Ureter (tissue), 1 donor: ENCODE results near the gene TMEM252. TPM values are rescaled to one million over a fixed set of nuclear protein-coding genes. Genes with fewer than 3 reads are reported as not detected.

Experiments
- DNase-seq: peaks from one replicate; pipeline ENCODE4 v3.0.0-alpha.2; 2020; ENCODE audit warnings: low spot score
- total RNA-seq: library from RNA; stranded (reverse); gene quantifications from one replicate; pipeline ENCODE4 v1.2.4, GENCODE V29; 2023
- donor health status: DM: yes; HTN: yes; CAD: no.

TMEM252 gene, protein sequence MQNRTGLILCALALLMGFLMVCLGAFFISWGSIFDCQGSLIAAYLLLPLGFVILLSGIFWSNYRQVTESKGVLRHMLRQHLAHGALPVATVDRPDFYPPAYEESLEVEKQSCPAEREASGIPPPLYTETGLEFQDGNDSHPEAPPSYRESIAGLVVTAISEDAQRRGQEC
- total RNA-seq, result not detected

DNA sequence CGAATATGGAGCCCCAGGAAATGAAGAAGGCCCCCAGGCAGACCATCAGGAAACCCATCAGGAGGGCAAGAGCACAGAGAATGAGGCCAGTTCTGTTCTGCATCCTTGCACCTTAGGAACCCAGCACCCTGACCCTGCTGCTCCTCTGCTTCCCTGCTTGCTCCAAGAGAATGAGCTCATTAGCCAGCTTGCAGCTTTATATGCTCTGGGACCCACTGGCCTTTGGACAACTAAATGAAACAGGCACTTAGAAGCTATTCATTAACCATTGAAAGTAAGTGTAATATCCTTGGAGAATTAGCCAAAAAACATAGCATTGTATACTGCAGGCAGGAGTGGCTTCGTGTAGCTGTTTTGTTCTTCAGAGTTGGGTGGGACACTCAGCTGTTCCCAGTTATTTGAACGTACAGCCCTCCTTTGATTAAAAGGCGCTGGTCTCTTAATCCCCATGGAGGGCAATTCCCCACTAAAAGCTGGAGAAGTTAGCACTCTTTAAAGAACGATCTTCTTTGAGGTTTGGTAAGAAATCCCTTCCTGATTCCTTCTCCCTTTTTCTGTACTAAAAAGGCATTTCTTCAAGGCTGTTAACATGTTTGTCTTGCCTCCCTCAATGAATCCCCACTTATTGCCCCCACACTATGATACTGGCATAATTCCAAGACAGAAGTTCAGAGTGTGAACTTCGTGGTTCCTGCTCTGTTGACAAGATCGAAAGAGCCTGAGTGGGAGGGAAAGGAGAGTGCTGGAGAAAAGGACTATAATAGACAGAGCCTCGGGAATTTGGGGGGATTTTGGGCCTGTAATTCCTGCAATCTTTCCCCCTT, at the start of gene TMEM252:
Gene TMEM252 (minus strand): TSS at position 172 of the 824 bp plus-strand sequence. CDS start 69 bp downstream, at position 103.
- no peak for DNase-seq

DNA sequence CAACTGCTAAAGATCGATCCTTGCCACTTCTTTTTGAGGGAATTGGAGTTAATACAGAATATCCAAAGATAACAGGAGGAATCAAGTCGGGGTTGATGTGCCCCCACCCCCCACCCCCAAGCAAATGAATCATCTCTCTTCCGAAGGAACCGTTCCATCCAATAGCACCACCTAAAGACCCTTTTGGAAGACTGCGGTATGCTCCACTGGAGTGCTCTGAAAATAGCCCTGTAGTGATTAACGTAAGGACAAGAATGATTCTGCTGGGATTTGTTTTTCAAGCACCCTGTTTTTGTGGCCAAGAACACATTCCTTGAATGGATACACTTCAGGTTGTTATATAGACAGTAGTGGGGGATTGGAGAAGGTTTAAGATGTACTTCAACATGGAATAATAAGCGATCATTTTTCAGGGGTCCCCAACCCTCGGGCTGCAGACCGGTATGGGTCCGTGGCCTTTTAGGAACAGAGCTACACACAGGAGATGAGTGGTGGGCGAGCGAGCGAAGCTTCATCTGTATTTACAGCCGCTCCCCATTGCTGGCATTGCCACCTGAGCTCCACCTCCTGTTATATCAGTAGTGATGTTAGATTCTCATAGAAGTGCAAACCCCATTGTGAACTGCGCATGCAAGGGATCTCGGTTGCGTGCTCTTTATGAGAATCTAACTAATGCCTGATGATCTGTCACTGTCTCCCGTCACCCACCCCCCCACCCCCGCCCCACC, 44.5 kb upstream of the TMEM252 start:
- no peak for DNase-seq

DNA sequence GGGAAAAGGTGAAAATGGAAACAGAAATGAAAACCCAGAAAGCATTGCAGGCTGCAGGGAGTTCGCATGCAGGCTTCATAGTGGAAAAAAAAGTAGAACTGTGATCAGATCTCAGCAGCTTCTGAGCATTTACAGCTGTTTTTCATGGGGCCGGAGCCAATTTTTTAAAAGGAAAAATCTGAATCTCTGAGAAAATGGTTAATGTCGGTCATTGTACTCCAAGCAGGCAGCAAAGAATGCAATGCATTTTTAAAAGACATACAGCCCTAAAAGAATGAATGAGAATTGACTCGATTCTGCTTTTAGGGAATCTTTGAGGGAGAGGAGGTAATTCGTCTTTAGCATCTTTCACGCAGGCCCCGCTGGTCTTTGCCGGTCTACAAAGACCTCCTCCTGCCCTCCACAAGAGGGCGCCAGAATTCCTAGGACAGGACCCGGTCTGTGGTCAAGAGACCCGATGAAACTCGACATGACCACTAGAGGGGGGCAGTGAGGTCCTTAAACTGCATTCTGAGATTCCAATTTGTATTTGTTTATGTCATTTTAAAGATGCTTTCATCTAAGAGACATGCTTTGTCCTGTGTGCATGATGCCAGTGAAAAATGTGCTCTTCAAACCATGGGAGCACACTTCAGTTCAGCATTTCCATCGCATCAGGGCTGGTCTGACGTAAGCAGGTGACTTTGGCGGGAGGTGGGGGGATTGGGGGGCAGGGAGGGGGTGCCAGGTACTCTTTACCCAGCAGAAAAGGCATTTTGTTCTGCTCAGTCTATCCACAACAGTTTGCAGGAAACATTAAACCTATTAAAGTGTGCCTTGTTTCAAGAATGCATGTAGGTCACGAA, 43.7 kb upstream of the TMEM252 start:
- DNase-seq, result peak; percentile 88

DNA sequence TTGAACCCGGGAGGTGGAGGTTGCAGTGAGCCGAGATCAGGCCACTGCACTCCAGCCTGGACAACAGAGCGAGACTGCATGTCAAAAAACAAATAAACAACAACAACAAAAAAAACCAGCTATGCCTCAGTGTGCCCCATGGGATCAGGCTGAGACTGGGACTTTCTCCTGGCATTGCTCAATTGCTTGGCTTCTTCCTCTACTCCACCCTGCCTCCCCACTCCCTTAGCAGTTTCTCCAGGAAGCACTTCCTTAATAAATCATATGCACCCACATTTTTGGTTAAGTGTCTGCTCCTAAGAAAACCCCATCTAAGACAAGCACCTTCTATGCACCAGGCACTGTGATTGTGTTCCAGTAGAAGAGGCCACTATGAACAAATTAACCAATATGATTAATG, 41.0 kb upstream of the TMEM252 start:
- no peak for DNase-seq

- DNase-seq, result no peak
These were observed 37.3 kb upstream of the TMEM252 start for GRCh38 chr9:68577774-68578591.

DNA sequence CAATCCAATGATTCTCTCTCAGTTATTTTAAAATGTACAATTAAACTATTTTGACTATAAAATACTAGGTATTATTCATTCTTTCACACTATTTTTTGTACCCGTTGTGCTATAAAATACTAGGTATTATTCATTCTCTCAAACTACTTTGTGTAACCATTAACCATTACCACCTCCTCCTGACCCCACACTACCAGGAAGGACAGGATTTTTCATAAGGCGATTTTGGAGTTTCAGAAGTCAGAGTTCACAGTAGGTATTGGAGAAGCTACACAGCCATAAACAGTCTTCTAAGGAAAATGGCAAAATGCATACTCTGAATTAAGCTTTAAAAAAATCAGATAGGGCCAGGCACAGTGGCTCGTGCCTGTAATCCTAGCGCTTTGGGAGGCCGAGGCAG, 35.1 kb upstream of the TMEM252 start:
- DNase-seq, result no peak

DNA sequence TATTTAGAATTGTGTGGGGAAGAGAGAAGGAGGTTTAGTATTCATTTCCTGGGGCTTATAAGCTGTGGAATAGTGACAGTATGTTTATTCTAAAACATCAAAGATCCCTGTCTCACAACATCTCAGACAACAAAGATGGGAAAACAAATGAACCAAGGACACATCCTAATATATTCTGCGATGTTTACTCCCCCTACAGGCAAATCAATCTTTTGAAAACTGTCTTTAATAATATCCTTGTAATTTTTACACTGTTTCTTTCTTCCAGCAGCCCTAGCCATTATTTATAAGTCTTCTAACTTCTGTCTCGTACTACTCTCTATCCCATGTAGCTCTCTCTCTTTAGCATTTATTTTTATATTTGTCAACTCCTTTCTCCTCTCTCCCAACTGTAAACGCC, 33.5 kb upstream of the TMEM252 start:
- DNase-seq, result no peak

DNA sequence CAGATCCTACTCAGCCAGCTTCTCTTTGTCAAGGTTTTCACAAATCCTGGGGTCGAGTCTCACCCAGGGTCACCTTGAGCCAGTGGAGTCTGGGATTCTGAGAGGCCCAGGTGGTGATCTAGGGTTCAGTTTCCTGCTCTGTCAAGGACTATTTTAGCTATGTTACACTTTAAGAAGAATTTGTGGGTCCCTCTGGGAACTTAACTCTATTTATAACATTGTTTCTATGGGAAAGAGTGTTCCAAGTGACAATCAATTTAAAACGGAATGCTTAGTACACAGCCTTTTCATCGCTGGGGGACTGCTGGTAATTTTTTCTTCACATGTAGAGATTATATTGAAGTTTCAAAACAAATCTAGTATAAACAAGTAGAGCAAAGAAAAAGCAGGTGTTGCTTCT, 26.9 kb upstream of the TMEM252 start:
- no peak for DNase-seq

DNA sequence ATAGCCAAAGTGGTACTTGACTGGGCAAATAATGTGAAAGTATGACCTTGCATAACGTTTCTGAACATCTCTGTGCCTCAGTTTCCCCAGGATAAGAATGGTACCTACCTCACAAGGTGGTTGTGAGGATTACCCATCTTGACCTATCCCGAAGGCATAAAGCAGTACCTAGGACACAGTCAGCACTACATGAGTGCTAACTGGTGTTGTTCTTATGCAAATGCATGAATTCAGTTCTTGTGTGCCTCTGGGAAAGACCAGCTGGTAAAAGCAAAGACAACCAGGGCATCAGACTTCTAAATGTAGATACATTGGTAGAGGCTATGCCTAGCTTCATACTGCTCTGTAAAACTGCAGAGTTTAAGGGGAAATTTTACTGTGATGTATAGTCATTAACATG, 21.8 kb upstream of the TMEM252 start:
- DNase-seq, result no peak

- peak; percentile 64 for DNase-seq
These were observed 19.6 kb upstream of the TMEM252 start for GRCh38 chr9:68560071-68560844.

- DNase-seq, result no peak
These were observed 17.9 kb upstream of the TMEM252 start for GRCh38 chr9:68558545-68558944.

GRCh38 chr9:68555437-68556150, 14.9 kb upstream of the TMEM252 start:
- DNase-seq, result no peak

GRCh38 chr9:68552700-68553476, 12.2 kb upstream of the TMEM252 start:
- DNase-seq, result no peak

DNA sequence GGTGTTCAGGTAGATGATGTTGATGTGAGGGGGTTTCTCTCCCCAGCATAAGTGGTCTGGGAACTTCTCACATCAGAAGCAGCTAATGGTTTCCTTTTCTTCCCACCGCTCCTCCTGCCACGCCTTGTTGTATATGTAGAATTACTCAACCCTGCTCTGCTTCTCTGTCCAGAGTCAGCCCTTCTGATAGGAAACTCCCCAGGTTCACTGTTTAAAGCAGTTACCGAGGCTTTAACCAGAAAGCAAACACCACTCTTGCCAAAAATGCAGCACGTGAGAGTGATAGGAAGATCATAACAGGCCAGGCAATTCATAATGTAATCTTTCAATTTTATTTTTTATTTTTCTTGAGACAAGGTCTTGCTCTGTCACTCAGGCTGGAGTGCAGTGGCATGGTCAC, 10.5 kb upstream of the TMEM252 start:
- no peak for DNase-seq

- no peak for DNase-seq
These were observed 7.6 kb upstream of the TMEM252 start for GRCh38 chr9:68548241-68548640.

GRCh38 chr9:68547417-68547816, 6.7 kb upstream of the TMEM252 start:
- DNase-seq, result no peak

DNA sequence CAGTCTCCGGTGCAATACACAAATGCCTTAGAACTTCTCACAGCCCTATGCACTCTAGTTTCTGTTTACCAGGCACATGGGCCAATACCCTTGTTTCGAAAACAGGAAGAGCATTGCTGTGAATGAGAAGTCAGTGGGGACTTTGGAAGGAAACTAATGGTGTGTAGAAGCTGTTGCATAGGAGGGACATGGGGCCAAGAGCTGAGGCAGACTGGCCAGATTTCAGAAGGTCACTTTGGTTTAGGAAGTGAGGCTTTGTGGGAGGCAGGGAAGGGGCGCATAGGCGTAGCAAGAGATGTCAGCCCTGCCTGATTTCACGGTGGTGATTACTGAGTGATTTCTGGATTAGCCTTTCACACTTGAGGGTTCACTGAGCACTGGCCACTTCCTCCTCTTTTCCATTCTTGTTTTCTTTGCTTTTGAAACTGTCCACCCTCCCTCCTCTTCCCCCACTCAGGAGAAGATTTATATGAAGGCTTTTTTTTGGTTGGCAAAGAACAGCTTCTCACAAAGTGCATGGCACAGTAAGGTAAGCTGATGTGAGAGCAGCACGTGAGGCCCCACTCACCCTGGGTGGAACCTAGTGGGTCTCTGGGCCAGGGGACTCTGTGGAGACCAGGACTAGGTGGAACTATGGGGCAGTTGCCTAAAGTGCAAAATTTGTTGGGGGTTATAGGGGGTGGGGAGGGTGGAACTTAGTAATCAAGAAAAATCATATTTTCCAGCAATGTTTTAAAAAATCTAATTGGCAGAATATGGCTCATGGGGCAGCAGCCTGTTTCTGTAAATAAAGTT, 6.1 kb upstream of the TMEM252 start:
- no peak for DNase-seq
